HG02981 (cell line): ENCODE results near the gene FRAT2.
A peak's percentile ranks its signal among the peaks of the same experiment; 100 is the strongest.

ENCODE experiments used
- ATAC-seq: cut with Tn5 transposase; IDR thresholded peaks from one replicate; pipeline ENCODE4 v1.9.1; 2021; ENCODE audit warnings: mild to moderate bottlenecking, moderate library complexity; ENCODE audit not compliant: unreplicated experiment

Gene FRAT2

GRCh38 chr10:97327348-97328294 lies 6.9 kb downstream of the FRAT2 start:
- no peak for ATAC-seq

- no peak for ATAC-seq
Observed at GRCh38 chr10:97325754-97326153, 8.8 kb downstream of the FRAT2 start.

GRCh38 chr10:97323501-97323900 lies 11.0 kb downstream of the FRAT2 start:
- ATAC-seq, result no peak

GRCh38 chr10:97321804-97322190 lies 12.7 kb downstream of the FRAT2 start:
- no peak for ATAC-seq

GRCh38 chr10:97321032-97321803 lies 13.3 kb downstream of the FRAT2 start:
- ATAC-seq, result no peak

- ATAC-seq, result no peak
Observed at GRCh38 chr10:97320480-97321031, 14.0 kb downstream of the FRAT2 start.

GRCh38 chr10:97319671-97320479 lies 14.7 kb downstream of the FRAT2 start:
- peak; percentile 33 for ATAC-seq

GRCh38 chr10:97318772-97319651 lies 15.5 kb downstream of the FRAT2 start, which contains the start of gene FRAT1:
Gene FRAT1 (plus strand): TSS chr10:97319271. CDS start chr10:97319454, 183 bp downstream.
- peak; percentile 77 for ATAC-seq

GRCh38 chr10:97314671-97315070 lies 19.9 kb downstream of the FRAT2 start:
- no peak for ATAC-seq

GRCh38 chr10:97312897-97313296 lies 21.6 kb downstream of the FRAT2 start:
- ATAC-seq, result no peak

- ATAC-seq, result no peak
Observed at GRCh38 chr10:97311111-97311626, 23.4 kb downstream of the FRAT2 start.

- no peak for ATAC-seq
Observed at GRCh38 chr10:97307866-97308780, 26.4 kb downstream of the FRAT2 start.

- no peak for ATAC-seq
Observed at GRCh38 chr10:97307441-97307840, 27.1 kb downstream of the FRAT2 start.

- no peak for ATAC-seq
Observed at GRCh38 chr10:97302088-97302791, 32.3 kb downstream of the FRAT2 start.

GRCh38 chr10:97300980-97301379 lies 33.5 kb downstream of the FRAT2 start:
- no peak for ATAC-seq

GRCh38 chr10:97298223-97298571 lies 36.3 kb downstream of the FRAT2 start:
- ATAC-seq, result no peak

GRCh38 chr10:97297556-97298222 lies 36.8 kb downstream of the FRAT2 start:
- no peak for ATAC-seq
